ENCODE results near the gene P2RX3. TPM values are rescaled to one million over a fixed set of nuclear protein-coding genes. Genes with fewer than 3 reads are reported as not detected.

P2RX3 gene
- total RNA-seq, 2 experiments from 2014 or later = not detected

GRCh38 chr11:57358991-57359390, 20.8 kb downstream of the P2RX3 start:
- Histone ChIP-seq H3K79me2 (ENCODE audit: insufficient read depth, low read depth, low read length) (no peaks in the 10 kb centered on the region), H3K36me3 (ENCODE audit: insufficient read depth, low read length) (no peaks in the 10 kb centered on the region), H4K20me1 (ENCODE audit: insufficient read depth, low read length) (no peaks in the 10 kb centered on the region), H3K27ac (ENCODE audit: low read depth, low read length, poor library complexity, severe bottlenecking) (no peak overlapping the region), H3K9me2 (ENCODE audit: insufficient read depth, low read length) (no peaks in the 10 kb centered on the region), H3K4me2 (ENCODE audit: low read length) (no peak overlapping the region), H2AFZ (ENCODE audit: low read length) (no peak overlapping the region), H3K9me3 (ENCODE audit: low read length) (no peaks in the 10 kb centered on the region), H3K4me1 (ENCODE audit: insufficient read depth, low read length, poor library complexity, severe bottlenecking) (no peaks in the 10 kb centered on the region), H3K4me3 (ENCODE audit: low read depth, low read length, poor library complexity, severe bottlenecking) (no peak overlapping the region)
- POLR2A ChIA-PET = no interaction called here
- intact Hi-C loops (cut with micrococcal nuclease; ENCODE audit: unreplicated experiment) = no loop called here
- no peak for DNase-seq (ENCODE audit: low spot score)
- TF ChIP-seq EZH2phosphoT487 (IDR thresholded peaks at IDR 0.05; ENCODE audit: borderline replicate concordance, low read depth, low read length) (no peak), CTCF (conservative IDR thresholded peaks at IDR 0.05; ENCODE audit: low read length) (no peak)
- CTCF ChIA-PET (ENCODE audit: unreplicated experiment) = no interaction called here
- BruUV-seq (replicated peaks) = no TSS peak

- ChIA-PET CTCF (ENCODE audit: unreplicated experiment) (no interaction called here), POLR2A (interaction anchor here (0.6 kb wide), 1 partner anchor 14 kb away, joined by 3 read pairs; no protein-coding TSS in a partner anchor)
- no peaks in the 10 kb centered on the region for H3K79me2 ChIP-seq (ENCODE audit: insufficient read depth, low read depth, low read length)
- no peak overlapping the region for H2AFZ ChIP-seq (ENCODE audit: low read length)
- H3K36me3 ChIP-seq (ENCODE audit: insufficient read depth, low read length) = no peaks in the 10 kb centered on the region
- H3K9me2 ChIP-seq (ENCODE audit: insufficient read depth, low read length) = no peaks in the 10 kb centered on the region
- DNase-seq (ENCODE audit: low spot score) = no peak
- H3K27ac ChIP-seq (ENCODE audit: low read depth, low read length, poor library complexity, severe bottlenecking) = no peak overlapping the region
- TF ChIP-seq EZH2phosphoT487 (IDR thresholded peaks at IDR 0.05; ENCODE audit: borderline replicate concordance, low read depth, low read length) = no peak
- TF ChIP-seq CTCF (conservative IDR thresholded peaks at IDR 0.05; ENCODE audit: low read length) = no peak
- no peak overlapping the region for H3K4me2 ChIP-seq (ENCODE audit: low read length)
- H3K4me3 ChIP-seq (ENCODE audit: low read depth, low read length, poor library complexity, severe bottlenecking) = no peak overlapping the region
- H3K9me3 ChIP-seq (ENCODE audit: low read length) = no peaks in the 10 kb centered on the region
- intact Hi-C loops (cut with micrococcal nuclease; ENCODE audit: unreplicated experiment) = no loop called here
- BruUV-seq (replicated peaks) = no TSS peak
- H4K20me1 ChIP-seq (ENCODE audit: insufficient read depth, low read length) = no peaks in the 10 kb centered on the region
- H3K4me1 ChIP-seq (ENCODE audit: insufficient read depth, low read length, poor library complexity, severe bottlenecking) = no peaks in the 10 kb centered on the region
Measured at GRCh38 chr11:57359396-57359795, 21.2 kb downstream of the P2RX3 start.

GRCh38 chr11:57359896-57360690, 21.9 kb downstream of the P2RX3 start:
- TF ChIP-seq CTCF (conservative IDR thresholded peaks at IDR 0.05; ENCODE audit: low read length) = no peak
- TF ChIP-seq EZH2phosphoT487 (IDR thresholded peaks at IDR 0.05; ENCODE audit: borderline replicate concordance, low read depth, low read length) = no peak
- Histone ChIP-seq H3K36me3 (ENCODE audit: insufficient read depth, low read length) (no peaks in the 10 kb centered on the region), H4K20me1 (ENCODE audit: insufficient read depth, low read length) (no peaks in the 10 kb centered on the region), H3K79me2 (ENCODE audit: insufficient read depth, low read depth, low read length) (no peaks in the 10 kb centered on the region), H3K9me2 (ENCODE audit: insufficient read depth, low read length) (no peaks in the 10 kb centered on the region), H2AFZ (ENCODE audit: low read length) (no peak overlapping the region), H3K27ac (ENCODE audit: low read depth, low read length, poor library complexity, severe bottlenecking) (no peak overlapping the region), H3K4me2 (ENCODE audit: low read length) (no peak overlapping the region), H3K4me1 (ENCODE audit: insufficient read depth, low read length, poor library complexity, severe bottlenecking) (no peaks in the 10 kb centered on the region), H3K4me3 (ENCODE audit: low read depth, low read length, poor library complexity, severe bottlenecking) (no peak overlapping the region), H3K9me3 (ENCODE audit: low read length) (no peaks in the 10 kb centered on the region)
- no peak for DNase-seq (ENCODE audit: low spot score)
- CTCF ChIA-PET (ENCODE audit: unreplicated experiment) = no interaction called here
- POLR2A ChIA-PET = interaction anchor here (0.6 kb wide), 1 partner anchor 13 kb away, joined by 3 read pairs; no protein-coding TSS in a partner anchor
- intact Hi-C loops (cut with micrococcal nuclease; ENCODE audit: unreplicated experiment) = no loop called here
- no TSS peak for BruUV-seq (replicated peaks)
